ENCODE results near the gene NEDD9. TPM values are rescaled to one million over a fixed set of nuclear protein-coding genes. Genes with fewer than 3 reads are reported as not detected.

The NEDD9 gene
- total RNA-seq, 5 donors from 2014 or later (not counting 1 experiment from before 2014, with no cell fraction given), result 30.8 to 55.3 (median 33.7) TPM

- H3K4me1 ChIP-seq (ENCODE audit: control insufficient read depth in 1 of 2, extremely low read depth in 1 of 2, insufficient read depth in 2 of 2, low read length in 2 of 2), result no peaks in the 10 kb centered on the region
- no peak overlapping the region for H3K27ac ChIP-seq (ENCODE audit: low read length)
- WGBS (ENCODE audit: insufficient coverage), result 100% methylated on average over 1 of the region's 9 CpGs
- H3K27me3 Mint-ChIP-seq, result no peaks in the 10 kb centered on the region
- peaks cover 0 to 18% (median 8%) of the 10 kb centered on the region in 3 donors for H3K4me1 Mint-ChIP-seq
- H3K9me3 Mint-ChIP-seq, result peaks cover 0 to 4% (median 0%) of the 10 kb centered on the region in 3 donors
- H3K36me3 Mint-ChIP-seq, result peaks cover 66% of the 10 kb centered on the region
- peaks cover 12 to 17% of the 10 kb centered on the region in 2 donors for H3K36me3 ChIP-seq (ENCODE audit: control insufficient read depth in 2 of 2, extremely low read depth in 1 of 2, insufficient read depth in 1 of 2, low read length in 1 of 2)
- ChIA-PET CTCF (no interaction called here), POLR2A (interaction anchor here in 1 of 2 donors (0.7 kb wide), 1 partner anchor 328 kb away, joined by 3 read pairs; no protein-coding TSS in a partner anchor)
- no peak for ATAC-seq (replicated peaks in 1 of 4)
- no peak overlapping the region for H3K4me3 ChIP-seq (ENCODE audit: control insufficient read depth in 1 of 2, extremely low read depth in 1 of 2, low read length in 1 of 2)
- DNase-seq, result no peak
- H3K4me3 Mint-ChIP-seq, result no peak overlapping the region
- H3K27me3 ChIP-seq (replicated peaks in 1 of 2; ENCODE audit: control insufficient read depth in 2 of 2, extremely low read depth in 1 of 2, insufficient read depth in 2 of 2, low read length in 1 of 2), result no peaks in the 10 kb centered on the region
- no peak overlapping the region for H3K27ac Mint-ChIP-seq
- no peaks in the 10 kb centered on the region for H3K9me3 ChIP-seq
These were observed 13.2 kb upstream of the NEDD9 start for GRCh38 chr6:11245381-11246256.

GRCh38 chr6:11244387-11245126, 12.1 kb upstream of the NEDD9 start:
- Mint-ChIP-seq H3K27me3 (no peaks in the 10 kb centered on the region), H3K9me3 (peaks cover 0 to 4% (median 0%) of the 10 kb centered on the region in 3 donors), H3K27ac (no peak overlapping the region), H3K4me3 (no peak overlapping the region), H3K36me3 (peaks cover 59% of the 10 kb centered on the region), H3K4me1 (peaks cover 0 to 18% (median 8%) of the 10 kb centered on the region in 3 donors)
- peaks cover 8 to 12% of the 10 kb centered on the region in 2 donors for H3K36me3 ChIP-seq (ENCODE audit: control insufficient read depth in 2 of 2, extremely low read depth in 1 of 2, insufficient read depth in 1 of 2, low read length in 1 of 2)
- ChIA-PET POLR2A (no interaction called here), CTCF (no interaction called here)
- no peaks in the 10 kb centered on the region for H3K27me3 ChIP-seq (replicated peaks in 1 of 2; ENCODE audit: control insufficient read depth in 2 of 2, extremely low read depth in 1 of 2, insufficient read depth in 2 of 2, low read length in 1 of 2)
- no peak for DNase-seq
- 71% methylated on average over 2 of the region's 2 CpGs for WGBS (ENCODE audit: insufficient coverage)
- ATAC-seq (replicated peaks in 1 of 4), result no peak
- H3K4me3 ChIP-seq (ENCODE audit: control insufficient read depth in 1 of 2, extremely low read depth in 1 of 2, low read length in 1 of 2), result no peak overlapping the region
- H3K4me1 ChIP-seq (ENCODE audit: control insufficient read depth in 1 of 2, extremely low read depth in 1 of 2, insufficient read depth in 2 of 2, low read length in 2 of 2), result no peaks in the 10 kb centered on the region
- H3K27ac ChIP-seq (ENCODE audit: low read length), result no peak overlapping the region
- H3K9me3 ChIP-seq, result no peaks in the 10 kb centered on the region

- Histone ChIP-seq H3K27ac (ENCODE audit: low read length) (no peak overlapping the region), H3K4me3 (ENCODE audit: control insufficient read depth in 1 of 2, extremely low read depth in 1 of 2, low read length in 1 of 2) (no peak overlapping the region), H3K4me1 (ENCODE audit: control insufficient read depth in 1 of 2, extremely low read depth in 1 of 2, insufficient read depth in 2 of 2, low read length in 2 of 2) (no peaks in the 10 kb centered on the region), H3K36me3 (ENCODE audit: control insufficient read depth in 2 of 2, extremely low read depth in 1 of 2, insufficient read depth in 1 of 2, low read length in 1 of 2) (peaks cover 1 to 9% of the 10 kb centered on the region in 2 donors), H3K9me3 (no peaks in the 10 kb centered on the region), H3K27me3 (replicated peaks in 1 of 2; ENCODE audit: control insufficient read depth in 2 of 2, extremely low read depth in 1 of 2, insufficient read depth in 2 of 2, low read length in 1 of 2) (no peaks in the 10 kb centered on the region)
- ATAC-seq (replicated peaks in 1 of 4), result no peak
- no peak for DNase-seq
- ChIA-PET CTCF (no interaction called here), POLR2A (no interaction called here)
- H3K36me3 Mint-ChIP-seq, result peaks cover 52% of the 10 kb centered on the region
- no peaks in the 10 kb centered on the region for H3K27me3 Mint-ChIP-seq
- no CpG with 5 or more reads among the region's 1 CpG for WGBS (ENCODE audit: insufficient coverage)
- H3K9me3 Mint-ChIP-seq, result no peaks in the 10 kb centered on the region
- H3K4me3 Mint-ChIP-seq, result no peak overlapping the region
- no peak overlapping the region for H3K27ac Mint-ChIP-seq
- H3K4me1 Mint-ChIP-seq, result peaks cover 0 to 18% (median 8%) of the 10 kb centered on the region in 3 donors
These were observed 11.4 kb upstream of the NEDD9 start for GRCh38 chr6:11243861-11244260.

- Histone ChIP-seq H3K36me3 (ENCODE audit: control insufficient read depth in 2 of 2, extremely low read depth in 1 of 2, insufficient read depth in 1 of 2, low read length in 1 of 2) (peaks cover 0 to 3% of the 10 kb centered on the region in 2 donors), H3K9me3 (no peaks in the 10 kb centered on the region), H3K4me1 (ENCODE audit: control insufficient read depth in 1 of 2, extremely low read depth in 1 of 2, insufficient read depth in 2 of 2, low read length in 2 of 2) (no peaks in the 10 kb centered on the region), H3K27me3 (replicated peaks in 1 of 2; ENCODE audit: control insufficient read depth in 2 of 2, extremely low read depth in 1 of 2, insufficient read depth in 2 of 2, low read length in 1 of 2) (no peaks in the 10 kb centered on the region), H3K27ac (ENCODE audit: low read length) (no peak overlapping the region), H3K4me3 (ENCODE audit: control insufficient read depth in 1 of 2, extremely low read depth in 1 of 2, low read length in 1 of 2) (no peak overlapping the region)
- Mint-ChIP-seq H3K4me1 (peaks cover under 1 to 18% (median 16%) of the 10 kb centered on the region in 3 donors), H3K36me3 (peaks cover 48% of the 10 kb centered on the region), H3K9me3 (no peaks in the 10 kb centered on the region), H3K27me3 (no peaks in the 10 kb centered on the region), H3K27ac (no peak overlapping the region), H3K4me3 (no peak overlapping the region)
- no peak for ATAC-seq (replicated peaks in 1 of 4)
- ChIA-PET POLR2A (interaction anchor here in 1 of 2 donors (0.6 kb wide), 1 partner anchor 11 kb away, joined by 4 read pairs; no protein-coding TSS in a partner anchor), CTCF (interaction anchor here in 1 of 2 donors (0.7 kb wide), 1 partner anchor 120 kb away, joined by 3 read pairs; no protein-coding TSS in a partner anchor)
- DNase-seq, result no peak
These were observed 10.2 kb upstream of the NEDD9 start for GRCh38 chr6:11242711-11243110.

GRCh38 chr6:11241793-11242201, 9.3 kb upstream of the NEDD9 start:
- Mint-ChIP-seq H3K4me3 (no peak overlapping the region), H3K9me3 (no peaks in the 10 kb centered on the region), H3K36me3 (peaks cover 42% of the 10 kb centered on the region), H3K27me3 (no peaks in the 10 kb centered on the region), H3K4me1 (peaks cover 9 to 20% (median 19%) of the 10 kb centered on the region in 3 donors), H3K27ac (no peak overlapping the region)
- DNase-seq (no peak), ATAC-seq (replicated peaks in 1 of 4) (no peak)
- CTCF ChIA-PET, result no interaction called here
- no peaks in the 10 kb centered on the region for H3K9me3 ChIP-seq
- H3K36me3 ChIP-seq (ENCODE audit: control insufficient read depth in 2 of 2, extremely low read depth in 1 of 2, insufficient read depth in 1 of 2, low read length in 1 of 2), result peaks cover 0 to 3% of the 10 kb centered on the region in 2 donors
- no peaks in the 10 kb centered on the region for H3K27me3 ChIP-seq (replicated peaks in 1 of 2; ENCODE audit: control insufficient read depth in 2 of 2, extremely low read depth in 1 of 2, insufficient read depth in 2 of 2, low read length in 1 of 2)
- POLR2A ChIA-PET, result no interaction called here
- no peak overlapping the region for H3K4me3 ChIP-seq (ENCODE audit: control insufficient read depth in 1 of 2, extremely low read depth in 1 of 2, low read length in 1 of 2)
- H3K4me1 ChIP-seq (ENCODE audit: control insufficient read depth in 1 of 2, extremely low read depth in 1 of 2, insufficient read depth in 2 of 2, low read length in 2 of 2), result peaks cover 3 to 5% of the 10 kb centered on the region in 2 experiments
- H3K27ac ChIP-seq (ENCODE audit: low read length), result no peak overlapping the region
- 98% methylated on average over 12 of the region's 17 CpGs for WGBS (ENCODE audit: insufficient coverage)

GRCh38 chr6:11241154-11241792, 8.8 kb upstream of the NEDD9 start:
- no peaks in the 10 kb centered on the region for H3K9me3 ChIP-seq
- H3K36me3 Mint-ChIP-seq, result peaks cover 42% of the 10 kb centered on the region
- DNase-seq (no peak), ATAC-seq (replicated peaks in 1 of 4) (no peak)
- H3K9me3 Mint-ChIP-seq, result no peaks in the 10 kb centered on the region
- H3K27me3 ChIP-seq (replicated peaks in 1 of 2; ENCODE audit: control insufficient read depth in 2 of 2, extremely low read depth in 1 of 2, insufficient read depth in 2 of 2, low read length in 1 of 2), result no peaks in the 10 kb centered on the region
- no peak overlapping the region for H3K4me3 ChIP-seq (ENCODE audit: control insufficient read depth in 1 of 2, extremely low read depth in 1 of 2, low read length in 1 of 2)
- peaks cover 8 to 10% of the 10 kb centered on the region in 2 experiments for H3K4me1 ChIP-seq (ENCODE audit: control insufficient read depth in 1 of 2, extremely low read depth in 1 of 2, insufficient read depth in 2 of 2, low read length in 2 of 2)
- peaks cover 0 to 3% of the 10 kb centered on the region in 2 donors for H3K36me3 ChIP-seq (ENCODE audit: control insufficient read depth in 2 of 2, extremely low read depth in 1 of 2, insufficient read depth in 1 of 2, low read length in 1 of 2)
- no peak overlapping the region for H3K27ac Mint-ChIP-seq
- no peak overlapping the region for H3K27ac ChIP-seq (ENCODE audit: low read length)
- ChIA-PET CTCF (no interaction called here), POLR2A (no interaction called here)
- peaks cover 14 to 26% (median 23%) of the 10 kb centered on the region in 3 donors for H3K4me1 Mint-ChIP-seq
- H3K27me3 Mint-ChIP-seq, result no peaks in the 10 kb centered on the region
- no peak overlapping the region for H3K4me3 Mint-ChIP-seq
- 100% methylated on average over 1 of the region's 11 CpGs for WGBS (ENCODE audit: insufficient coverage)
